DND-41 (cell line): ENCODE results near the gene CENPX.

Experiments used
- EZH2 ChIP-seq: IDR thresholded peaks from 3 replicates; pipeline ENCODE4 v1.6.1; 2012; ENCODE audit warnings: borderline replicate concordance, low read depth, mild to moderate bottlenecking, moderate library complexity, low read length, inconsistent platforms; ENCODE audit not compliant: severe bottlenecking
- TF ChIP-seq, protein P1 (sequence below): IDR thresholded peaks from 2 replicates; pipeline ENCODE4 v1.5.1; 2012; ENCODE audit warnings: borderline replicate concordance, low read length, moderate library complexity, mild to moderate bottlenecking; ENCODE audit not compliant: poor library complexity, severe bottlenecking; ENCODE audit errors: extremely low read depth

DNA sequence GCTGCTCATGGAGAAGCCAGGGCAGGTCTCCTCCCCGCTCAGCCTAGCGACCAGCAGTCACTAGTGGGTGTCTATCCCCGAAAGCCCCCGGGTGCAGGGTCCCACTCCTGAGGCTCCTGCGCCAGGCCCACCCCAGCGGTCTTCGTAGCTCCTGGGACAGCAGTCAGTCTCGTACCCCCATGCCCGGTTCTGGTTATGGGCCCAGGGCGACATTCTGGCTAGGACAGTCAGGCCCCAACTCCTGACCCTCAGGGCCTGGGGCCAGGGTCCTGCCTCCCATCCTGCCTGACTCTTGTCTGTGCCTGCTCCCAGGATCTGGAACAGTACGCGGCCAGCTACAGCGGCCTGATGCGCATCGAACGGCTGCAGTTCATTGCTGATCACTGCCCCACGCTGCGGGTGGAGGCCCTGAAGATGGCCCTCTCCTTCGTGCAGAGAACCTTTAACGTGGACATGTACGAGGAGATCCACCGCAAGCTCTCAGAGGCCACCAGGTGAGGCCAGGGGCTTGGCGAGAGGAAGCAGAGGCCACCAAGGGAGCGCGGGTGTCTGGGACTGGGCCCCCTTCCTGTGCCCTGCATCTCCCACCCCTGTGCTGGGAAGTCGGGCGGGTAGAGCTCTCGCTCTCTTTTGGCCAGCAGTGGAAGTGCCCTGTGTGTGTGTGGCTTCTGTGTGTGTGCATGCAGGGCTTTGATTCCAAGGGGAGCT lies 31.0 kb upstream of the CENPX start:
- TF ChIP-seq, protein P1, sequence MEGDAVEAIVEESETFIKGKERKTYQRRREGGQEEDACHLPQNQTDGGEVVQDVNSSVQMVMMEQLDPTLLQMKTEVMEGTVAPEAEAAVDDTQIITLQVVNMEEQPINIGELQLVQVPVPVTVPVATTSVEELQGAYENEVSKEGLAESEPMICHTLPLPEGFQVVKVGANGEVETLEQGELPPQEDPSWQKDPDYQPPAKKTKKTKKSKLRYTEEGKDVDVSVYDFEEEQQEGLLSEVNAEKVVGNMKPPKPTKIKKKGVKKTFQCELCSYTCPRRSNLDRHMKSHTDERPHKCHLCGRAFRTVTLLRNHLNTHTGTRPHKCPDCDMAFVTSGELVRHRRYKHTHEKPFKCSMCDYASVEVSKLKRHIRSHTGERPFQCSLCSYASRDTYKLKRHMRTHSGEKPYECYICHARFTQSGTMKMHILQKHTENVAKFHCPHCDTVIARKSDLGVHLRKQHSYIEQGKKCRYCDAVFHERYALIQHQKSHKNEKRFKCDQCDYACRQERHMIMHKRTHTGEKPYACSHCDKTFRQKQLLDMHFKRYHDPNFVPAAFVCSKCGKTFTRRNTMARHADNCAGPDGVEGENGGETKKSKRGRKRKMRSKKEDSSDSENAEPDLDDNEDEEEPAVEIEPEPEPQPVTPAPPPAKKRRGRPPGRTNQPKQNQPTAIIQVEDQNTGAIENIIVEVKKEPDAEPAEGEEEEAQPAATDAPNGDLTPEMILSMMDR: no peak
- TF ChIP-seq EZH2: no peak
